ENCODE measurements around the gene PHF19.
A peak's percentile ranks its signal among the peaks of the same experiment; 100 is the strongest.

Gene PHF19

DNA sequence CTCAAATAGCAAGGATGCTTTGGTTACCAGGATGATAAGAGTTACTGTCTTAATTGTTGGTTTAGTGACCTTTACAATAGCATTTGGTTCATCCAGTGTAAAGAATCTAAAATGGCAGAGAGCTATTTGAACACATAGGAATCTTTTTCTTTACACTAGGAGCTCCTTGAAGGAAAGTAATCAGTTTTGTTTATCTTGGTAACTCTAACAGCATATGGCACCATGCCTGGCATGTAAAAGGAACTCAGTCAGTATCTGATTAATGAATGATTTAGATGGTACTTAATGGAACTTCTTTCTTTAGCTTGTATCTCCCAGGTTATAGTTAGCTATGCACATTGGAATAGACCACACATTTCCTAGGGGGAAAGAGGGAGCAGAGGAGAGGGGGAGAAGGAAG is 44.2 kb downstream of the PHF19 start:
- DNase-seq (ENCODE audit: low spot score) = no peak
- H3K27ac ChIP-seq = no peak overlapping the region
- TF ChIP-seq, protein P1, sequence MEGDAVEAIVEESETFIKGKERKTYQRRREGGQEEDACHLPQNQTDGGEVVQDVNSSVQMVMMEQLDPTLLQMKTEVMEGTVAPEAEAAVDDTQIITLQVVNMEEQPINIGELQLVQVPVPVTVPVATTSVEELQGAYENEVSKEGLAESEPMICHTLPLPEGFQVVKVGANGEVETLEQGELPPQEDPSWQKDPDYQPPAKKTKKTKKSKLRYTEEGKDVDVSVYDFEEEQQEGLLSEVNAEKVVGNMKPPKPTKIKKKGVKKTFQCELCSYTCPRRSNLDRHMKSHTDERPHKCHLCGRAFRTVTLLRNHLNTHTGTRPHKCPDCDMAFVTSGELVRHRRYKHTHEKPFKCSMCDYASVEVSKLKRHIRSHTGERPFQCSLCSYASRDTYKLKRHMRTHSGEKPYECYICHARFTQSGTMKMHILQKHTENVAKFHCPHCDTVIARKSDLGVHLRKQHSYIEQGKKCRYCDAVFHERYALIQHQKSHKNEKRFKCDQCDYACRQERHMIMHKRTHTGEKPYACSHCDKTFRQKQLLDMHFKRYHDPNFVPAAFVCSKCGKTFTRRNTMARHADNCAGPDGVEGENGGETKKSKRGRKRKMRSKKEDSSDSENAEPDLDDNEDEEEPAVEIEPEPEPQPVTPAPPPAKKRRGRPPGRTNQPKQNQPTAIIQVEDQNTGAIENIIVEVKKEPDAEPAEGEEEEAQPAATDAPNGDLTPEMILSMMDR (conservative IDR thresholded peaks at IDR 0.05; ENCODE audit: low read depth) = no peak
- CTCF ChIA-PET = interaction anchor here (0.6 to 1.2 kb wide), 2 partner anchors 10 to 104 kb away, joined by 3 read pairs; no protein-coding TSS in a partner anchor
- POLR2A ChIA-PET (ENCODE audit: low non-redundant PET) = no interaction called here

DNA sequence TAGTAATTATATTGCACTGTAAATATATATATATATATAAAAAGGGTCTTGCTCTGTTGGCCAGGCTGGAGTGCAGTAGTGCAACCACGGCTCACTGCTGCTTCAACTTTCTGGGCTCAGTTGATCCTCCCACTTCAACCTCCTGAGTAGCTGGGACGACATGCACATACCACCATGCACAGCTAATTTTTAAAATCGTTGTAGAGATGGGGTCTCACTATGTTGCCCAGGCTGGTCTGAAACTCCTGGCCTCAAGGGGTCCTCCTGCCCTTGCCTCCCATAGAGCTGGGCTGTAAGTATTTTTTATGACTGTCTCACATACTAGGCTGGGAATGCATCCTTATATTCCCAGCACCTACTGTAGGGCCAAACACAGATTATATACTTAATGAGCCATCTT is 46.1 kb downstream of the PHF19 start:
- ChIA-PET POLR2A (ENCODE audit: low non-redundant PET) (no interaction called here), CTCF (interaction anchor here (0.6 kb wide), 1 partner anchor 106 kb away, joined by 4 read pairs; no protein-coding TSS in a partner anchor)
- TF ChIP-seq, protein P1 (conservative IDR thresholded peaks at IDR 0.05; ENCODE audit: low read depth) = no peak
- H3K27ac ChIP-seq = no peak overlapping the region
- DNase-seq (ENCODE audit: low spot score) = no peak

- POLR2A ChIA-PET (ENCODE audit: low non-redundant PET) = no interaction called here
- H3K27ac ChIP-seq = no peak overlapping the region
- CTCF ChIA-PET = no interaction called here
- DNase-seq (ENCODE audit: low spot score) = no peak
- TF ChIP-seq, protein P1 (conservative IDR thresholded peaks at IDR 0.05; ENCODE audit: low read depth) = no peak
Measured at GRCh38 chr9:120830151-120830550, 46.8 kb downstream of the PHF19 start.

DNA sequence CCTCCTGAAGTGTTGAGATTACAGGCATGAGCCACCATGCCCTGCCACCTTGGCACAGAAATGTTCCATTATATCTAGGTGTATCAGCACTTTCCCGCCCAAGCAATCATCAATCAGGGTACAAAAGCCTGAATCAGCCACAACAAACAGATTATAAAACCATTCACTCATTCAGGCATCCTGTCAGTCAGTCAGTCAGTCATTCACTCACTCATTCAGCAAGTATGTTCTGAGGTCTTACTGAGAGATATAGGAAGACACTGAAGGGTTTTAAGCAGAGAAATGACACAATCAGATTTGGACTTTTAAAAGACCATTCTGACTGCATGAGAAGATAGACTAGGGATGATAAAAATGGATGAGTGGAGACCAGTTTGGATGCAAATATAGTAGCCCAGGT is 47.3 kb downstream of the PHF19 start:
- CTCF ChIA-PET = no interaction called here
- no peak overlapping the region for H3K27ac ChIP-seq
- POLR2A ChIA-PET (ENCODE audit: low non-redundant PET) = no interaction called here
- TF ChIP-seq, protein P1 (conservative IDR thresholded peaks at IDR 0.05; ENCODE audit: low read depth) = no peak
- DNase-seq (ENCODE audit: low spot score) = no peak

DNA sequence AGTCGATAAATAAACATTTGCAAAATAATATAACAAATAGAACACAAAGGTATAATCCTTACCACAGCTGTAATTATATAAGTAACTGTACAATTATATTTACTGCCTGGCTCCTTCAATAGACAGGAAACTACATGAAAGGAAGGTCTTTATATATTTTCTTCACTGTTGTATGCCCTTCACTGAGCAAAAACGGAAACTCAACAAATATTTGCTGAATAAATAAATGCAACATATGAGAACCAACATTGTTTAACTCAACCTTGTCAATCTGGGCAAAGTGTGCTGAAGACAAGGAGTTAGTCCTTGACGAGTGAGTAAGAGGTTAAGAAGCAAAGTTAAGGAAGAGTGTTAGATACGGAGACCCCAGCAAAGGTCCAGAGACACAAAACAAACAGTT is 56.9 kb downstream of the PHF19 start:
- ChIA-PET CTCF (interaction anchor here (0.7 kb wide), 1 partner anchor 17 kb away, joined by 3 read pairs; no protein-coding TSS in a partner anchor), POLR2A (ENCODE audit: low non-redundant PET) (interaction anchor here (1.0 kb wide), 1 partner anchor 12 kb away, joined by 3 read pairs; no protein-coding TSS in a partner anchor)
- TF ChIP-seq, protein P1 (conservative IDR thresholded peaks at IDR 0.05; ENCODE audit: low read depth) = no peak
- no peak overlapping the region for H3K27ac ChIP-seq
- no peak for DNase-seq (ENCODE audit: low spot score)

DNA sequence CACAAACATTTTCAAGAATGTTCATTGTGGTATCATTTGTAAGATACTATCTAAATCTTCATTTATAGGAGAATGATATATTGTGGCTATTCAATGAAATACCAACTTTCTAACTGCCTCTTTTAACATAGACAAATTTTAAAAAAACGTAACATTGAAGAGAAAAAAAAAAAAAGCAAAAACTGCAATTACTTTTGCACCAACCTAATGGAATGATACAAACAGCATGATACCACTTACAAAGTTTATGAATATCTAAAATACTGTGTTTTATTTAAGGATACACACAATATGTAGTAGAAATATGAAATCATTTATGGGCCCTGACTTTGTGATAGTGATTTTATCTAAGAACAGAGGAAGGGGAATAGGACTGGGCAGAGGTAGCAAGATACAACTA is 58.4 kb downstream of the PHF19 start:
- no peak overlapping the region for H3K27ac ChIP-seq
- POLR2A ChIA-PET (ENCODE audit: low non-redundant PET) = no interaction called here
- TF ChIP-seq, protein P1 (conservative IDR thresholded peaks at IDR 0.05; ENCODE audit: low read depth) = 0 out of 2 replicates have a peak, but pooled peaks have one; percentile 9
- no peak for DNase-seq (ENCODE audit: low spot score)
- CTCF ChIA-PET = no interaction called here

All from RWPE1 (cell line).